Measurements from ENCODE around the gene MYO18B. TPM values are rescaled to one million over a fixed set of nuclear protein-coding genes. Genes with fewer than 3 reads are reported as not detected.

The MYO18B gene
- total RNA-seq, 1 experiment from 2014 or later = 0.05 TPM

GRCh38 chr22:25909614-25910387 lies 167.8 kb downstream of the MYO18B start:
- Histone ChIP-seq H4K20me1 (ENCODE audit: insufficient read depth) (no peaks in the 10 kb centered on the region), H3K79me2 (ENCODE audit: insufficient read depth, low read length) (no peaks in the 10 kb centered on the region), H3K4me3 (replicated peaks in 1 of 2; ENCODE audit: low read depth in 1 of 2, low read length in 2 of 2) (no peak overlapping the region), H3K36me3 (ENCODE audit: control insufficient read depth in 1 of 2, insufficient read depth in 2 of 2, low read length in 2 of 2) (no peaks in the 10 kb centered on the region), H3K9me2 (ENCODE audit: insufficient read depth) (no peaks in the 10 kb centered on the region), H3K9ac (ENCODE audit: low read length) (no peak overlapping the region), H3K9me3 (ENCODE audit: control insufficient read depth in 1 of 2, insufficient read depth in 1 of 2, low read depth in 1 of 2, low read length in 2 of 2) (no peaks in the 10 kb centered on the region), H3K27ac (ENCODE audit: low read depth, low read length) (no peak overlapping the region), H3K27me3 (ENCODE audit: insufficient read depth, low read length) (peaks cover 58% of the 10 kb centered on the region), H3K4me1 (ENCODE audit: control insufficient read depth in 1 of 2, insufficient read depth in 2 of 2, low read length in 2 of 2) (no peaks in the 10 kb centered on the region), H3K4me2 (ENCODE audit: low read length) (no peak overlapping the region), H2AFZ (ENCODE audit: low read depth, low read length, poor library complexity, severe bottlenecking) (no peak overlapping the region)
- ATAC-seq (no peak), DNase-seq (ENCODE audit: low read depth, low spot score) (no peak)
- CTCF ChIA-PET = no interaction called here
- TF ChIP-seq CBX3 (IDR thresholded peaks at IDR 0.05; ENCODE audit: low read depth) (no peak), JUND (IDR thresholded peaks at IDR 0.05) (no peak), RAD21 (IDR thresholded peaks at IDR 0.05; ENCODE audit: low read depth) (no peak), FOSL1 (IDR thresholded peaks at IDR 0.05; ENCODE audit: low read depth) (no peak), SP1 (IDR thresholded peaks at IDR 0.05; ENCODE audit: low read depth) (no peak), TCF7L2 (IDR thresholded peaks at IDR 0.05; ENCODE audit: borderline replicate concordance, extremely low read depth, insufficient read depth, insufficient read length) (no peak), EGR1 (IDR thresholded peaks at IDR 0.05; ENCODE audit: low read depth) (no peak), EZH2phosphoT487 (IDR thresholded peaks at IDR 0.05; ENCODE audit: borderline replicate concordance) (no peak), MAX (IDR thresholded peaks at IDR 0.05) (no peak), CTCF (IDR thresholded peaks at IDR 0.05 in 2 of 3, conservative IDR thresholded peaks at IDR 0.05 in 1 of 3; ENCODE audit: borderline replicate concordance in 1 of 3, insufficient read depth in 1 of 3, low read depth in 2 of 3, low read length in 2 of 3) (no peak), ELF1 (IDR thresholded peaks at IDR 0.05; ENCODE audit: borderline replicate concordance, low read depth) (no peak), YY1 (IDR thresholded peaks at IDR 0.05; ENCODE audit: extremely low read depth, insufficient replicate concordance, low read depth, low read length) (no peak), POLR2AphosphoS5 (IDR thresholded peaks at IDR 0.05; ENCODE audit: low read depth, low read length) (no peak), ZNF274 (IDR thresholded peaks at IDR 0.05; ENCODE audit: low read depth, low read length) (no peak), REST (IDR thresholded peaks at IDR 0.05; ENCODE audit: low read depth) (no peak), ZBTB33 (IDR thresholded peaks at IDR 0.05; ENCODE audit: extremely low read depth, insufficient replicate concordance, low read length) (no peak), ATF3 (IDR thresholded peaks at IDR 0.05) (no peak), ZFX (IDR thresholded peaks at IDR 0.05) (no peak), POLR2A (IDR thresholded peaks at IDR 0.05; ENCODE audit: borderline replicate concordance, extremely low read depth, insufficient read depth, insufficient read length) (no peak), EZH2 (IDR thresholded peaks at IDR 0.05) (no peak)
- POLR2A ChIA-PET = no interaction called here
- intact Hi-C loops (cut with micrococcal nuclease) = no loop called here
- BruUV-seq (replicated peaks) = no TSS peak
- RAD21 ChIA-PET (ENCODE audit: low non-redundant PET in 1 of 2, low total read pairs in 2 of 2, uncharacterized antibody in 2 of 2, unreplicated experiment in 2 of 2) = no interaction called here
